ENCODE results near the gene TXLNG.

TXLNG gene

DNA sequence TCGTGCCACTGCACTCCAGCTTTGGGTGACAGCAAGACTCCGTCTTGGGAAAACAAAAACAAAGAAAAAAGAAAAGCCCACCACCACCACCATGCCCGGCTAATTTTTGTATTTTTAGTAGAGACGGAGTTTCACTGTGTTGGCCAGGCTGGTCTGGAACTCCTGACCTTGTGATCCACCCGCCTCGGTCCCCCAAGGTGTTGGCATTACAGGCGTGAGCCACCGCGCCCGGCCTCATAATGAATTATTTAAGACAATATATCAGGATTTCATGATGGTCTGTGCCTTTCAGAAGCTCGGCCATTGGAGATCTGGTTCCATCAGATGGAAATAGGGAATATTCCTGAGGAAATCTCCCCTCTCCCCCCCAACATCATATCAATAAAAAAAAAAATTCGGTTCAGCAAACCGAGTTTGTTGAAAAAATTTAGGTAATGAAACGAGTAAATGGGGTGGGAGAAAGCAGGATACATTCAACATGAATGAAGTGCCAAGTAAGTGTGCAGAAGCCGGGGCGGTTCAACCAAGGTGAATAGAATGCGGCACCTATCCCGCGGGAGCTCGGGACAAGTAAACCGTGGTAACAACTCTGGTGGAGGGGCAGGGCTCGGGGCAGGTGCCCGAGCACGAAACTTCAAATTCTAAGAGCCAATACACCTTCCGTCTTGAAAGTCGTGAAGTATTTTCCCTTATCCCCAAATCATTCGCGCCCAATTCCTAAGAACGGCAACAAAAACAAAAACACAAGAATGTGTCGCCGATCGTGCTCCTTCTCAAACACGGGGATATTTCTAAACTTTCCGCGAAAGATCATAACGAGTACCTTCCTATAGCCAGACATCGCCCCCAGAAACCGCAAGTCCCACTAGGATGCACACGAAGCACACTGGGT, 773 bp upstream of the TXLNG start:
- DNase-seq, result no peak

DNA sequence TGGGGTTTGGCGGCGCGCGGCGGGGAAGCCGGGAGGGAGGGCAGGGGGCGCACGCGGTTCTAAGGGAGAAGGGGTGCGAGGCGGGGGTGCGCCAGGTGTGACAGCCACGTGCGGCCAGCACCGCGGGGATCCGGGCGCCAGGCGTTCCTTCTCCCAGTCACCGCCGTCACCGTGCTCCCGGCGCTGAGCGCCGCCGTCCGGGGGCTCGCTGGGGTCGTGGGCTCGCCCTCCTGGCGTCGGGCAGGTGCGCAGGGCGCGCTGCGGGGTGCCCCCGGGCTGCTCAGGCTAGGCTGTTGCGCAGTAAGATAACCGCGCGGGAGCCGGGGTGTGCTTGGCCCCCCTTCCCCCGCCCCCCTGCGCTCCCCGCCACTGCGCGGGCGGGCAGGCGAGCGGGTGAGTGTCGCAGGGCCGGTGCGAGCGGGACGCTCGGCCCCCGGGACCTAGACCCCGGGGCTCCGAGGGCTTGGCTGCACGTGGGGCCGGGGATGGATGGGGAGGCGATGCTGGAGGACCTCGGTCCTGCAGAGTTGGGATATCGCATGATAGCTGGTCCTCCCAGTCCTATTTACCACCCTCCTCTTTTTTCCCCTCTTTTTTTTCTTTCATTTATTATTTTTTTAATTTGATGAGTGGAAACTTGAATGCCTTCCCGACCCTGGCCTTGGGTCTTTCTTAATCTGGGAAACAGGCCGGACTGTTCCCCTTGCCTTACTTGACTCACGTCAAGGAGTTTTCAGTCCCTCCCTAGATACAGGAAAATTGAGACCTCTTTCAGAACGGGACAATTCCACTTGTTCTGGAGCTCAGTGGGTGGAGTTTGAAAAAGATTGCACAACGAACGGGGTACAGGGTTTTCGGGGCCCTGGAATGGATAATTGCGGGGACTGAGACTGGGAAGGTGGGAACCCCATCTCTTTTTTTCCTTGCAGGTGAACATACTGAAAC, 797 bp downstream of the TXLNG start:
- DNase-seq, result peak in 3 of 4 experiments; percentile 5 to 15 (median 11)

DNA sequence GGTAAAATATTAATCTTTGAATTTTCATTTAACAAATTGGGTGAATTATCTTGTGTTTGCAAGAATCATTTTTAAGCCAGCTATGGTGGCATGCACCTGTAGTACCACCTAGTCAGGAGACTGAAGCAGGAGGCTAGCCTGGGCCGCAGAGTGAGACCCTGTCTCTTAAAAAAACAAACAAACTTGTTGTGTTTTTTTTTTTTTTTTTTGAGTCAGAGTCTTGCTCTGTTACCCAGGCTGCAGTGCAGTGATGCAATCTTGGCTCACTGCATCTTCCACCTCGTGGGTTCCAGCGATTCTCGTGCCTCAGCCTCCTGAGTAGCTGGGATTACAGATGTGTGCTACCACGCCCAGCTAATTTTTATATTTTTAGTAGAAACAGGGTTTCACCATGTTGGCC, 2.2 kb downstream of the TXLNG start:
- no peak for DNase-seq

DNA sequence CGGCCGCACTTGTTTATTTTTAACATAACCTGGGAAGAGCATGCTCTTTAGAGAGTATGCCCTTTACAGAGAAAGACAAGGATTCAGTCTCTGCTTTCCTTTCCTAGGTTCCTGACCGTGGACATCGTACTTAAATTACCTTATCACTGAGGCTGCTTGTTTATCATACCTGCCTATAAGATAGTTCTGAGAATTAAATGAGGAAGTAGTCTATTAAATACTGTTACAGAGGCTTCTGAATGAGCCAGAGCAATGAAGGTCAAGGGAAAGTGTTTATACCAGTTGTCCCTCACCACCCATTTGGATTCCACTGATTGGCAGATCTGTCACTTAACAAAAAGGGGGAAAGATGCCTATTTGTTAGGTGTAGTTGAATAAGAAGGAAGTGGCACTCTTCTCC, 10.0 kb downstream of the TXLNG start:
- no peak for DNase-seq

DNA sequence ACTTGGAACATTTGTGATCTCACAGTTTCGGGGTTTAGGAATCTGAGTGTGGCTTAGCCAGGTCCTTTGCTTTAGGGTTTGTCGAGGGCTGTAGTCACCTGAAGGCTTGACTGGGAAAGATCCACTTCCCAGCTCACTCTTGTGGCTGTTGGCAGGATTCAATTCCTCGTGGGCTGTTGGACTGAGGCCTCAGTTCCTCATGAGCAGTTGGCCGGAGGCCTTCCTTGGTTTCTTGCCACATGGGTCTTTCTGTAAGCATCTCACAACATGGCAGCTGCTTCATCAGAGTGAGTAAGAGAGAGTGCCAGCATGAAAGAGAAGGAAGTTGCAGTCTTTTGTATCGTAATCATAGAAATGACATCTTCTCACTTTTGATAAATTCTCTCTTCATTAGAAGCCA, 11.1 kb downstream of the TXLNG start:
- no peak for DNase-seq

DNA sequence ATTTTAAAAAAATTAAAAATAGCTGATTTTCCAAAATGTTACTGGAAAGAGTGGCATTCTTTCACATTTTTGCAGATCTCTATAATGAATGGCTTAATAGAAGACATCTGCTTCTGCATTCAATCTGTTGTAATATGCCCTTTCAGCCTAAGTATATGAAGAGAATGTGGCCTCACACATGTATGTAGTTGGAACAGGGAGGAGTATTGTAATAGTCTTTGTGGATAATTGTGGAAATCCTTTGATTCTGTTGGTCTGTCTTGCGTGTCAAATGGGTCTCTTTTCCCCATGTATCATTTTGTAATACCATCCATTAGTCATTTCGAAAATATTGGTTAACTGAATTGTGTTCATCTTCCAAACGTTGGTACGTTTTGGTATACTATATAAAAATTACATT, 11.6 kb downstream of the TXLNG start:
- DNase-seq, result no peak

DNA sequence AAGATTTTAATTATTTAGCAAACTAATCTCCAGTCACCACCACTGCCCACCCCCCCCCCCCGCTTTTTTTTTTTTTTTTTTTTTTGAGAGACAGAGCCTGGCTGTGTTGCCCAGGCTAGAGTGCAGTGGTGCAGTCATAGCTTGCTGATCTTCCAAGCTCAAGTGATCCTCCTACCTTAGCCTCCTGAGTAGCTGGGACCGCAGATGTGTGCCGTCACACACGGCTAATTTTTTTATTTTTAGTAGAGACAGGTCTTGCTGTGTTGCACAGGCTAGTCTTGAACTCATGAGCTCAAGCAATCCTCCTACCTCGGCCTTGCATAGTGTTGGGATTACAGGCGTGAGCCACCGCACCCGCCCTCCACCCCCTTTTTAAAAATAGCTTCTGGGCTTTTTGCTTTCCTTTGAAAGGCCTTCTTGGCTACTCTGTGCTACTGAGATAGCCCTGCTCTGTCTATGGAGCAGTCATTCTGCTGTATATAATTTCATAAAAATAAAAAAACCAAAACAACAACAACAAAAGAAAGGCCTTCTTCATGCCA, 18.7 kb downstream of the TXLNG start:
- DNase-seq, result no peak

DNA sequence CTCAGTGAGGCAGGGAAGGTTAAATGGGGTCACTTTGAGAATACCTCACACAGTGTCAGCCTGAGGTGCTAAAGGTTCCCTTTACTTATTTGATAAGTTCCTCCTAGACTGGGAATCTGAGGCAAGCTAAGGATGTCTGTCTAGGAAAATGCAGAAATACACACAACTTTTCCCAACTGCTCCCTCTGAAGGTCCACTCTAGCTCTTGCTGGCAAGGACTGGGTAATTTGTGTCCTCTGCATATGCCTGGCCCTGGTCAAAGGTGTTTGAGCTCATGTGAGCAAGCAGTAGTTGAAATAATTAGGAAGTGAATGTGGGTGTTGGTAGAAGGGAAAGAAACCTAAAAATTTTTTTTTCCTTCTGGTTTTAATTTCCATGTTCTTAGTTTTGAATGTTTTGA, 21.3 kb downstream of the TXLNG start:
- no peak for DNase-seq

DNA sequence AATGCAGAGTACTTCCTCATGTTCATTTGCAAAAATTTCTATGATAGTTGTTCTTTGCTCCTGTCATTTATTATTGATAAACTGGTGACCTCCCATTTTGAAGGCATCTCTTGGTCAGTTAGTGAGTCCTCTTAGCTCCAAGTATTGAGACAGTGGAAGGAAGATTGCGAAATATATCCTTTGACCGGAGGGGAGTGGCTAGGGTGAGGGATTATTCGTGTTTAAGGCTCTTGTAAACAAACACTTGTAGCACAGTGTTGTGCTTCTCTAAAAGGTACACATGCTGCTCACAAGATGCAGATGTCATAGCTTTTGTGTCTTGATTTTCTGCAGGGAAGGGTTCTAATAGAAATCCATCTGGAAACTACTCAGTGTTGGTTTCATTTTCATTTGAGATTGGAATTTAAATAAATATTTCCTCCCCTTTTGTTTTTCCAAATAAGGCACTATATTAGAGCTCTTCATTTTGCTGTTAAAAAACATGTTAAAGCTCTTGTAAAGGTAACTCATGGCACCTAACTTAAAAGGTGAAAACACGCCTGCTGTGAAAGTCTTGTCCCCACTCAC, 21.8 kb downstream of the TXLNG start:
- no peak for DNase-seq

DNA sequence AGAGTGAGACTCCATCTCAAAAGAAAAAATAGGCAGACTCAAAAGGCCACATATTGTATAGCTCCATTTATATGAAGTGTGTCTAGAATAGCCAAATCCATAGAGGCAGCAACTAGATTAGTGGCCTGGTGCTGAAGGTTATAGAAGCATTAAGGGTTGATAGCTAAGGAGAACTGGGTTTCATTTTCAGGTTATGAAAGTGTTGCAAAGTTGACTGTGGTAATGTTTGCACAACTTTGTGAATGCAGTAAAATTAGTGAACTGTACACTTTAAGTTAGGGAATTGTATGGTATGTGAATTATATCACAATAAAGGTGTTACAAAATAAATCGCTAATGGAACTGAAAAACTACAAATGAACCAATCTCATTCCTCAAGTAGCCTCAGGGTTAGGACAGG, 28.3 kb downstream of the TXLNG start:
- DNase-seq, result no peak

DNA sequence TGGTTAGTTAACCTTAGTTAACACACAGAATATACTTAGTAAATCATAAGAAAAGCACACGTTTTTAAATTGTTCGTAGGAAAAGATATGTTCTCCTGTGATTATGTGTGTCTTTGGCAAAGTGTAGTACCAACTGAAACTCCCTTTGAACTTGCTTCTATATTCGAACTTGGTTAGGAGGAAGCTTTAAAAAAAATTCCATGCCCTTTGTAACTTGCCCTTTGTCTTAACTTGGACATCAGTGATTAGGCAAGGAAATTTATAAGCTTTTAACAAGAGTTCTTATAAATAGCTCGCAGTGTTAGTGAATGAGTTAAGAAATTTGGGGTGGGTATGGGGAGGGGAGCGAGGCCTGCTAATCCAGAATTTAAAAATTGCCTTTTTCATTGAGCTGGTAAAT, 33.4 kb downstream of the TXLNG start:
- no peak for DNase-seq

DNA sequence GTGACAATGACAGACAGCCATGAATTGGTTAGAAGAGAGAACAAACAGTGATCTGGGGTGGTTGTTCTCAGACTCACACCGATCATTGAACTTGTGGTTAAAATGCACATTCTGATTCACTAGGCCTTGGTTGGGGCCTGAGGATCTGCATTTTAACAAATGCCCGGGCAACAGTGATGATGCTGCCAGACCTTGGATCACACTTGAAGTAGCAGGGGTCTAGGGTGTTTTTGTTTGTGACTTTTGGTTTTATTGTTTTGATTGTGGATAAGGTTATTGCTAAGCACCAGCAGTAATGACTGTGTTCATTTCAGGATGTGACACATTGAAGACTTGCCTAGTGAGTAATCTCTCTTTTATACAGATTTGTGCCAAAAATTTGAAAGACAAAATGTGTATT, 36.5 kb downstream of the TXLNG start:
- DNase-seq, result no peak

DNA sequence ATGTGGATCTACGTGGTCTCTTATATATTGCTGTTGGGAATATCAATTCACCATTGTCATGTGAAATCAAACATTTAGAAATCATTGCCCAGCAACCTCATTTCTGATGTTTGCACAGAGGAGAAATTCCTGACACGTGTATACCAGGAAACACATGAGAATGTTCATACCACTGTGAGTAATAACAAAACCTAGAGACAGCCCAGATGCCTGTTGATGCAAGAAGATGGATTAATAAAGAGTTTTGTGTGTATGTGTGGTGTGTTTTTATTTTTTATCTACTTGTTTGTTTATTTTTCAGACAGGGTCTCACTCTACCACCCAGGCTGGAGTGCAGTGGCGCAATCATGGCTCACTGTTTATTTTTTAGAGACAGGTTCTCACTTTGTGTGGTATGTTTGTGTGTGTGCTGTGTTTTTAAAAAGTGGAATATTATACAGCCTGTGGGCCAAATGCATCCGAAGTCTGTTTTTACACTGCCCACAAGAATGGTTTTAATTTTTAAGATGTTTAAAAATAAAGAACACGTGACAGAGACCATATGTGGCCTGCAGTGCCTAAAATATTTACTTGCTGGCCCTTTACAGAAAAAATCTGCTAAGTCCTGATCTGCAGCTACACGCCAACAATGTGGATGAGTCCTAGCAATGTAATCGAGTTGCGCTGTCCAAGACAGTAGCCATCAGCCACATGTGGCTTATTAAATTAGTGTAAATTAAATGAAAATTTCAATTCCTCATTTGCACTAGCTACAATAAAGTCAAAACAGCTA, 39.2 kb downstream of the TXLNG start:
- no peak for DNase-seq

DNA sequence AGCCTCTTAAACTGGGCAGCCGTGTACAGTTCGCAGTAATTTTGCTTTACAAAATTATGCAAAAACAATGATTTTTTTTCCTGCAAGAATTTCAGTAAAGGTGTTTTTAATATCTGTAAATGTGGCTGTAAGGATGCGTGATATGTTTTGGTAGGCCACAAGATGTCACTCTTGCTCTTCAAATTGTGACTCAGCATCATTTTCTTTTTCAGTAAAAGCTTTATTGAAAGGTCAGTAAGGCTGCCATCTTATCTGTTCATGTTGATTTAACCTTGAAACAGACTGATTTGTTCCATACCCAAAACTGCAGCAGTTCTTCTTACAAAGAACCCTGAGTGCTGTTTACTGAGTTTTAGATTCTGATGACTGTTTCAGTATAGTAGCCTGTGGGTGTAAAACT, 39.9 kb downstream of the TXLNG start:
- DNase-seq, result no peak

DNA sequence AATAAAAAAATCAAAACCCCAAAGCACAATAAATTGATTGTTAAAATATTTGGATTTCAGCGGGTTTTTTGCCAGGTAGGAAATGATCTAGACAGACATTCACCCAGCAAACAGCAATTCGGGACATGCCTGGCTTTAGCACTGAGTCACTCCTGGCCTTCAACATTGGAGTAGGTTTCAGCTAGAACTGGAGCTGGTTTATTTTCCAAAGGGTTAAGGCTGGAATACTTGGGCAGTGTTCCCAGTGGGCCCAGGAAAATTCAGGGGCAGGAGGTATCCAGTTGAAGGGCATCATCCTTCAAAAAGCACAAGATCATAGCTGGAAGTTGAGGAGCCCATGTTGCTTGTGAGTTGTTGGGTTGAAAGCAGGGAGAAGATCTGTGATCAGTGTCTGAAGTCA, 41.0 kb downstream of the TXLNG start:
- no peak for DNase-seq

DNA sequence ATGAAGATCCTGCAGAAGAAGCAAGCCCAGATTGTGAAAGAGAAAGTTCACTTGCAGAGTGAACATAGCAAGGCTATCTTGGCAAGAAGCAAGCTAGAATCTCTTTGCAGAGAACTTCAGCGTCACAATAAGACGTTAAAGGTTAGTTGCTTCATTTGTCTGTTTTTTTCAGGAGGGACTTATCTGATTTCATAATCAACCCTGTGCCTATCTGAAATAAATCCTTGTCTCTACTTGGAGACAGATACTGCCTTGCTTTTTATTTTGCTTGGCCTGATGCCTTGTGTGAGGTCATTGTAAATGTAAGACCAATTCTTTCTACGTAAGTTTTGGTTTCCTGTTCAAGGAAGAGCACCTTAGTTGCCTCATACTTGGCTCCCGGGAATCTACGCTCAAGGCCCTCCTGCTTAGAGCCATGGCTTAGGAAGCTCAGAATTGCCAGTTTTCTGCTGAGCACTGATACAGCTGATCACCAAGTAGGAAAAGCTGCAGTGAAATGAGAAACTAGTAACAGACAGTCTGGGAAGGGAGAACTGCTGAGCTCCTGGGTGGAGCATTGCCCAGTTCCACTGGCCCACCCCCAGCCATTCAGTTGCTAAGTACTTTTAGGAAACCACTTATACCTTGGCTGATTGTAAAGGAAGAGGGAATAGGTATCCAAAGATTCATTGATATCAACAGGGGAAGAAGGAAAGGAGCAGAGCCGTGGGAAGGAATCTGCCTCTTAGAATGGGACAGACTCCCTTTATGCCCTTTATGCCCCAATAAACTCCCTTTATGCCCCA, 42.0 kb downstream of the TXLNG start:
- DNase-seq, result no peak

DNA sequence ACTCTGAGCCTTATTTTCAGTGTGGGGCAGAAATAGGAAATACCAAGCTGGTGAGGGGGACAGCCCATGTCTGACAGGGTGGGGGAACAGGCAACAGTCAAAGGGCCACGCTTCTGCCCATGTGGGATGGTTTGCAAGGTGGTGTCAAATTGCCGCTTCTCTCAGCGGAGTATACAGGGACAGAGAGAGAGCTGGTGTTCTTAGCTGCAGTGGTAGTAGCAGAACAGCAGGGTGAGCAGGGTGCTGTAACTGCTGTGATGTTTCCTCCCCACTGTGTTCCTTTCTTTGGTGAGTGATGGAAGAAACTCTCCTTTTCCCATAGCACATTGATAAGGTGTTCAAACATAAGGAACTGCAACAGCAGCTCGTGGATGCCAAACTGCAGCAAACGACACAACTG, 46.0 kb downstream of the TXLNG start:
- DNase-seq, result no peak

DNA sequence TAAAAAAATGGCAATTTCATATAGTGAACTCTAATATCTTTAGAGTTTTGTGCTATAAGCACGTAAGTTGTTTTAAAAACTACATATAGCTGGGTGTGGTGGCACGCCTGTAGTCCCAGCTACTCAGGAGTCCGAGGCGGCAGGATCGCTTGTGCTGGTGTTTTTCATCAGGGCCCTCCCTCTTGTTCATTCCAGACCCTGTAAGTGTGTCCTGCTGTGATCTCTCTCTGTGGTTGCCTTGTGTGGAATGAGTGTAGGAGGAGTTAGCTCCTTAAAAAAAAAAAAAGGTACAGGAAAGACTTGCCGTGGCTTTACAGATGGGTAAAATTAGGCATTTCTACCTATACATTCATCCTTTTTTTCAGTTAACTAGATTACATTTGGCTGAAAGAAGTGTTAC, 48.5 kb downstream of the TXLNG start:
- no peak for DNase-seq

DNA sequence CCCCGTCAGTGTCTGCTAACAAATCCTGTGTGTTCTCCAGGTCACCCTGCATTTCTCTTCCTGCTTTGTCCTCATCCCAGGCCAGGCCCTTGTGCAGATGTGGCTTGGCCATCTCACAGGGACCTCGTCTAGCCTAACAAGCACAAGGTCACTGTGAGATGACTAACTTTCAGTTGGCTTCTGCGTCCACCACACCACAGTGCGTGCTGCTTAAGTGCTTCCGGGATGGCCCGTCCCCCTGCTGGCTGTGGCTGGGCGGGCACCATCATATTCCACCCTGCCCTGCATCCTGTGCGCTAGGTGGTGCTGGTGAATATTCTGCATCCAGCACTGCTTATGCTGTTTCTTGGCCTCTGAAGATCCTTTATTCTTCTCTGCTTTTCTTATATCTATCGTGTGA, 50.1 kb downstream of the TXLNG start:
- no peak for DNase-seq

DNA sequence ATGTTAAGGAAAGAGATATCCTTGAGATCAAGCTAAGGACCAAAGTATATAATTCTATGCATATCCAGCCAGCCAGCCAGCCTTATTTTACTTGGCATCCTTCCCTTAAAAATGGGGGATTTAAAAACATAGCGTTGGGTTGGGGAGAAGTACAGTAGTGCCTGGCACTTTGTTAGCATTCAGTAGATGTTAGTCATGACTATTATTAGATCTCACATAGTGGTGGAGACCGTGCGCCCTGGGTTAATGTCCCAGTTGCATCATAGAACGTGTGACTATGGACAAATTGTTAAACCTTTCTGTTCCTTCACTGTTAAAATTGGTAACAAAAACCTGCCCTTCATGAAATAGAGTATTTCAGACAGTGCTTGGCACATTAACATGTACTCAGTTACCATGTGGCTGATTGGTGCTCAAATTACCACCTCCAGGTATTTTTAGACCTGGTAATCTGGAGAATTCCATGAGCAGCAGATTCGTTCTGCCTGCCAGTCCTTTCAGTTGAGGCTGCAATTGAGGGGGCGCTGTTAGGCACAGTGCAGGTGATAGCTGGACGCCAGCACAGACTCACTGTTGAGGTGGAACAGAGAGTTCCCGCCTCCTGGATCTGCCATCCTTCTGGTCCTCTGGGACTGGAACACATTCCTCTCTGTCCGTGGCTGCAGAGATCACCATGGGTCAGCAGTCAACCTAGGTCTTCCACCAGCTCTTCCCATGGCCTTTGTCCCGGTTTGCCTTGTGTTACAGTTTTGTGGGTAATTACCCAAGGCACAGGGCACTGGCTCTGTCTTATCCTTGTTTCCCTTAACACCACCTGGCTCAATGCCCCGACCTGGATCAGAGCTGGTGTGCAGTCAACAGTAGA, 52.2 kb downstream of the TXLNG start:
- DNase-seq, result no peak
